Measurements from ENCODE around the gene CDH23.

CDH23 gene

DNA sequence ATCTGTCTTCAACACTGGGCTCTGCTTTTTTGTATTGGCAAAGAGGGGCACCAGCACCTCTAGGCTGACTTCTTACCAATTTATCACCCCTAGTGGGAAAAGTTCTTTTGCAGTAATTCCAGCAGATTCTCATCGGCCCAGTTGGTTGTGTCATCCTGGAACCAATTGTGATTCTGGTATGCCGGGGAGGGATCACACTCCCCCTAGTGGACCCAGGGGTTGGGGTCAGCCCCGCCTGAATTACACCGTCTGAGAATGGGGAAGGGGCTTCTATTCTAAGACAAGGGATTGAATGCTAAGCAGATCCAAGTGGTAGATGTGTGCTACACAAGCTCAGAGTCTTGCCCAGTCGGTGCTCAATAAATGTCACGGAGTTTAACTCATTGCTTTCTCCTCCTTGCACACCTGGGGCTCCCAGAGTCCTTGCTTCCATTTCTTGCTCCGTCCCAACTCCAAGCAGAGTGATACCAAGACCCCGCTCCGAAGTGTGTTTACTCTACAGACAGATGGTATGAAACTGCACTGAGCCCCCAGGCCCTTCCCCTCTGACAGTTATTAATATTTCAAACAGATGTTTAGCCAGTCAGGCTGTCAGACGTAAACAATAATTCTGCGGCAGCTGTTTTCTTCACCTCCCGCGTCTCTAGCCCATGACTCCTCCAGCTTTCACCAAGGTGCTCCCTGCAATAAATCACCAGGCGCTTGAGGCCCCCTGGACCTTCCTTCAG is 251.0 kb downstream of the CDH23 start:
- ChIA-PET POLR2A (ENCODE audit: low non-redundant PET) (no interaction called here), CTCF (no interaction called here)
- TF ChIP-seq, protein P1, sequence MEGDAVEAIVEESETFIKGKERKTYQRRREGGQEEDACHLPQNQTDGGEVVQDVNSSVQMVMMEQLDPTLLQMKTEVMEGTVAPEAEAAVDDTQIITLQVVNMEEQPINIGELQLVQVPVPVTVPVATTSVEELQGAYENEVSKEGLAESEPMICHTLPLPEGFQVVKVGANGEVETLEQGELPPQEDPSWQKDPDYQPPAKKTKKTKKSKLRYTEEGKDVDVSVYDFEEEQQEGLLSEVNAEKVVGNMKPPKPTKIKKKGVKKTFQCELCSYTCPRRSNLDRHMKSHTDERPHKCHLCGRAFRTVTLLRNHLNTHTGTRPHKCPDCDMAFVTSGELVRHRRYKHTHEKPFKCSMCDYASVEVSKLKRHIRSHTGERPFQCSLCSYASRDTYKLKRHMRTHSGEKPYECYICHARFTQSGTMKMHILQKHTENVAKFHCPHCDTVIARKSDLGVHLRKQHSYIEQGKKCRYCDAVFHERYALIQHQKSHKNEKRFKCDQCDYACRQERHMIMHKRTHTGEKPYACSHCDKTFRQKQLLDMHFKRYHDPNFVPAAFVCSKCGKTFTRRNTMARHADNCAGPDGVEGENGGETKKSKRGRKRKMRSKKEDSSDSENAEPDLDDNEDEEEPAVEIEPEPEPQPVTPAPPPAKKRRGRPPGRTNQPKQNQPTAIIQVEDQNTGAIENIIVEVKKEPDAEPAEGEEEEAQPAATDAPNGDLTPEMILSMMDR (conservative IDR thresholded peaks at IDR 0.05; ENCODE audit: low read depth) = 0 out of 2 replicates have a peak, but pooled peaks have one; percentile 28
- no peak overlapping the region for H3K27ac ChIP-seq
- peak; percentile 46 for DNase-seq (ENCODE audit: low spot score)

DNA sequence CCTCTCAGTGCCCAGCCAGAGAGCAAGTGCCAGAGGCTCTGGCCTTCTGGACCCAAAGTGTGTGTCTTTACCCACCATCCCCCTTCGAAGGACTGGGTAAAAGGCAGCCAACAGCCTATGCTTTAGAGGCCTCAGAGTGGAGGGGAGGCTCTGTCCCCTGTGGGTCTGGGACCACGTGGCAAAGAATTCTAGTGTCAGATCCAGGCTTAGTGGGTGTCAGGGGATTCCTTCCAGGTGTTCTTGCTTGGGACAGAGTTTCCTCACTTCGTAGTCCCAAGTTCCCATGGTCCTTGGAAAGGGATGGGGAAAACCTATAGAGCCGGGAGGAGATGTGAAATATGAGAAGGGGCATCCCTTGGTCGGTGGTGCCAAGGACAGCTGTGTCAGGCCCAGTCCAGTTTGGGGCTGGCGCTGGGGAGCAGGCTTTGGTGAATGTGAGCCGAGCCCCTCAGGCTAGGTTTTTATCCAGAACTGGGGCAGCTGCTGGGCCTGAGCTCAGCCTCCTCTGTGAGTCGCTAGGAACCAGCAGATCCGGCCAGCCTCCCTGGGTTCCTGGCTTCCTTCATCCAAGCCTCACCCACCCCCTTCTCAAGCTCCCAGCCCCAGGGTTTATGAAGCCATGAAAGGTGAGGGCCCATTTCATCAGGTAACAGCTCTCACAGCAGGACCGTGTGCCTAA is 251.7 kb downstream of the CDH23 start:
- DNase-seq (ENCODE audit: low spot score) = no peak
- TF ChIP-seq, protein P1 (conservative IDR thresholded peaks at IDR 0.05; ENCODE audit: low read depth) = no peak
- H3K27ac ChIP-seq = no peak overlapping the region
- ChIA-PET POLR2A (ENCODE audit: low non-redundant PET) (no interaction called here), CTCF (no interaction called here)

DNA sequence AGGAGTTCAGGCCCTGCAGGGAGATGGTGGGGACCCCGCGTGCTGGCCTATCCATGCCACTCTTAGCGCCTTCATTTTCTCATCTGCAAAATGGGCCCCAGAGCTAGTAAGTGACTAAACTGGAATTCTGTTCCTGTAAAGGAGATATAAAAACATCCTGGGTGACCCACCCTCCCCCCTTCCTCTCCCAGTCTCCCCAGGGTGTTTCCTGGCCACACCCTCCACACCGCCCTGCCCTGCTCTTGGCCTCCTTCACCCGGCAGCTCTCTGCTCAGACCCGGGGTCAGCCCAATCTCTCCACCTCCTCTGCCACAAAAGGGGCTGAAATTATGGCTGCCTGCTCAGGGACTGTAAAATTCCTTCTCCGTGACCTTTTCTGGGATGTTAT is 252.2 kb downstream of the CDH23 start:
- no peak for DNase-seq (ENCODE audit: low spot score)
- TF ChIP-seq, protein P1 (conservative IDR thresholded peaks at IDR 0.05; ENCODE audit: low read depth) = no peak
- no peak overlapping the region for H3K27ac ChIP-seq
- CTCF ChIA-PET = interaction anchor here (0.7 kb wide), 1 partner anchor 31 kb away, joined by 3 read pairs; no protein-coding TSS in a partner anchor
- POLR2A ChIA-PET (ENCODE audit: low non-redundant PET) = no interaction called here

DNA sequence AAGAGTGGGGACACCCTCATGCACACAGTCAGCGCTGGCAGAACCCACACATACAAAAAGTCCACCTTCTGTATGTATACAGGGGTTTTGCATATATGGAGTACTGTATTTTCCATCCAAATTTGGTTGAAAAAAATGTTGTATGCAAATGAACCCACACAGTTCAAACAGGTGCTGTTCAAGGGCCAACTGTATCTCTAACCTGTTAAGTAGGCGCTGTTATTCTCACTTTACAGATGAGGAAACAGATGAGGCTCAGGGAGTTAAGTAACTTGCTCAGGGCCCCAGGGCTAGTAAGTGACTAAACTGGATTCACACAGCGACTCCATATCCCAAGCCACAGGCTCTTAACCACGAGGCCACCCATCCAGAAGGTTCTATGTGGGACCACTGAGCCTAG is 252.9 kb downstream of the CDH23 start:
- ChIA-PET POLR2A (ENCODE audit: low non-redundant PET) (no interaction called here), CTCF (interaction anchor here (0.7 kb wide), 1 partner anchor 32 kb away, joined by 3 read pairs; no protein-coding TSS in a partner anchor)
- H3K27ac ChIP-seq = no peak overlapping the region
- DNase-seq (ENCODE audit: low spot score) = no peak
- TF ChIP-seq, protein P1 (conservative IDR thresholded peaks at IDR 0.05; ENCODE audit: low read depth) = no peak

DNA sequence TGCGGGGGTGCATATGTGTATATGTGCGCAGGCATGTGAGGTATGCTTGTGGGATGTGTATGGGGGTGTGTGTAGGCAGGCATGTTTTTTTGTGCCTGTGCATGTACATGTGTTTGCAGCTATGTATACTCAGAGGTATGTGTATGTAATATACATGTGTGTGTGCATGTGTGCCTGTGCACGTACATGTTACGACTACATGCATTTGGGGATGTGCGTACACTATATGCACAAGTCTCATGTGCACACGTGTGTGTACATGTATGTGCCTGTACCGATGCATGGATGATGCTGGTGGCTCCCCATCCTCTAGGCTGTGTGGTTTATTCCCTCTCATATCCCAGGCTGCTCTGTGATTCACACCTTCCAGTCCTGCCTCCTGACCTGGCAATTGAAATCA is 253.7 kb downstream of the CDH23 start:
- ChIA-PET POLR2A (ENCODE audit: low non-redundant PET) (no interaction called here), CTCF (no interaction called here)
- no peak overlapping the region for H3K27ac ChIP-seq
- TF ChIP-seq, protein P1 (conservative IDR thresholded peaks at IDR 0.05; ENCODE audit: low read depth) = no peak
- DNase-seq (ENCODE audit: low spot score) = no peak

DNA sequence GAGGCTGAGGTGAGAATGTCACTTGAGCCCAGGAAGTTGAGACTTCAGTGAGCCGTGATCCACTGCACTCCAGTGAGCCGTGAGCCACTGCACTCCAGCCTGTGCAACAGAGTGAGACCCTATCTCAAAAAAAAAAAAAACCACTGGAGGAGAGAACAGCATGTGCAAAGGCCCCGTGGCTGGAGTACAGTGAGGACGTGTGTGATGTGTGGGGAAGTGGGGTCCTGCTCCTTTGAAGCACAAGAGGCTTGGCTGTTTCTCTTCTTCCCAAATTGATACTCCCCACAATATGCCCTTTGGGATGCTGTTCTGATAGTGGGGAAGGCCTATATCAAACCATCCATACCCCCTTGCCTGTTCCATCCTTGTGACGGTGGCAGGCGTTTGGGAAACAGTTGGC is 254.7 kb downstream of the CDH23 start:
- DNase-seq (ENCODE audit: low spot score) = no peak
- ChIA-PET CTCF (no interaction called here), POLR2A (ENCODE audit: low non-redundant PET) (no interaction called here)
- TF ChIP-seq, protein P1 (conservative IDR thresholded peaks at IDR 0.05; ENCODE audit: low read depth) = no peak
- no peak overlapping the region for H3K27ac ChIP-seq

Measured in RWPE1 (cell line).